ENCODE data around the gene FRMPD3.
"Not testable (repeated sequence)": the region's sequence is repeated elsewhere in the genome, so short reads cannot be mapped to it uniquely, and the experiment has no call there.

FRMPD3 gene

DNA sequence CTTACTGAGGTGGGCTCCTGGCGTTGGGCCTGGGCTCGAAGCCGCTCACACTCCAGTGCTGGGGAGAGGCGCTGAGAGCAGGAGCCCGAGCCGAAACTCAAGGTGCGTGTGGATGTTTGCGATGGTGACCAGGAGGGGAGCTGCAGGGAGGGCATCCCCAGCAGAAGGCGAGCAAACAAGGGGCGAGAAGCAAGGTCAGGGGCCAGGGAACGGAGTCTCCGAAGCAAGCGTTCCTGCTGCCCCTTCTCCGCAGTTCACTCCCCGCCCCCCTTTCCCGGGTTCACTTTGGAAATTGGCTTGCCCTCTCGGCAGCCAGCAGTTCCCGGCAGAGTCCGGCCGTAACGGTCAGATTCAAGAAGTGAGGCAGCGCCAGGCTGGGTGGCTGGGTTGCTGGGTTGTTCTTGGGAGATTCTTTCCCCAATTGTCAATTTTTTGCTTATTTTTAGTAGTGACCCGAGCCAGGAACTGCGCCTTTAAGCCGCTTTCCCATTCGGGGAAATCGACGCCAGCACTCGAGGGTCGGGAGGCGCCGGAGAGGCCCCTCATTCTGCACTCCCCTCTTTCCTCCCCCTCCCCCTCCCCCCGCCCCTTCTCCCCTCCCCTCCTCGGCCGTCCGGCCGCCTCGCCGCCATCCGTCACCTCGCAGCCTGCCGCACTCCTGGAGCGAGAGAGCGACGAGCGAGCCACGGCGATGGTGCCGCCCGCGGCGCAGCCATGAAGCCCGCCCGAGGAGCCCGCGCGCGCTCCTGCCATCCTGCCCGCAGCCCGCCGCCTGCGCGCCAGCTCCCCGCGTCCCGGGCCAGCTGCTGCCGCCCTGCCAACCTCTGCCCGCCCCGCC is at the start of gene FRMPD3:
Gene FRMPD3 (plus strand): TSS at position 655 of the 838 bp plus-strand sequence. CDS start 76,937 bp downstream, outside the sequence.
- DNase-seq, result no peak

DNA sequence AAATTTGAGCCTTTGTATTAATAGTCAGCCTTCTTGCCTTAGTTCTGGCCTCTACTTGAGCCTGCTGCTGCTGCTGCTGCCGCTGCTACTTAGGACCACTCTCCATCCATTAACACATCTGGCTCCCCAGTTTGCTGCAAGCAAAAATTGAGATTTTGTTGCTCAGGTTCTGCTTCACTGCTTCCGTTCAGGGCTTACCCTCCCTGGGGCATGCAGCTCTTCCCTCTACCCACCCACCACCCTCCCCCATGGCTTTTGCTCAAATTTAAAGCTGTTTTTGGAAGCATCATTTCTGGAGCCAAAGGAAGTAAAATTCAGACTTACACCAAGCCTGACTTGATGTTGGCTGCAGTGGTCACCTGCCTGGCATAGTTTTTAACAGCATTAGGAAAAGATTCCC is 28.9 kb upstream of the FRMPD3 start:
- no peak for DNase-seq

DNA sequence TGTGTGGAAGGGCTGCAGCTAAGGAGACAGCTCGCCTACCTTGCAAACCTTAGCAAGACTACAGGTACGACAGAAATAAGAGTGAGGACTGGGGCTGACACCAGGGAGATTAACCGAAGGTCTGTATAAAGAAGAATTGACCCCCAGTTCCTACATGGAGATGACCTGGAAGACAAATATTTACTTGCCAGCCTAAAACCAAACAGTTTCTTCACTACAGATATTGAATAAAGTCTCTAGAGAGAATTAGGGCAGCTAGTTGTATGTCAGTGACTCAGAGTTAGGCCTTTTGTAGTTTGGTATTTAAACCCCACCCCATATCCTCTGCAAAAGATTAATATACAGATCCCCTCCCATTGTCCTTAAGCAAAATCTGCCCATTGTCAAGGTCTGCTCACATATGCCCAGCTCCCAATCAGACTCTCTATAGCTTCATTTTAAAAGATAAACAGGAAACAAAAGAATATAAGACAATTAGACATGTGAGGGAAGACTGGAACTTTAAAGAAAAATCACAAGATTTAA is 28.1 kb upstream of the FRMPD3 start:
- no peak for DNase-seq

DNA sequence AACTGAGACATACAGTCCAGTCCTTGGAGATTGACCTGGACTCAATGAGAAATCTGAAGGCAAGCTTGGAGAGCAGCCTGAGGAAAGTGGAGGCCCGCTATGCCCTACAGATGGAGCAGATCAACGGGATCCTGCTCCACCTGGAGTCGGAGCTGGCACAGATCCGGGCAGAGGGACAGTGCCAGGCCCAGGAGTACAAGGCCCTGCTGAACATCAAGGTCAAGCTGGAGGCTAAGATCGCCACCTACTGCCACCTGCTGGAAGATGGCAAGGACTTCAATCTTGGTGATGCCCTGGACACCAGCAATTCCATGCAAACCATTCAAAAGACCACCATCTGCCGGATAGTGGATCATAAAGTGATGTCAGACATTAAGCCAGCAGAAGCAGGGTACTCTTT is 20.4 kb upstream of the FRMPD3 start:
- no peak for DNase-seq

DNA sequence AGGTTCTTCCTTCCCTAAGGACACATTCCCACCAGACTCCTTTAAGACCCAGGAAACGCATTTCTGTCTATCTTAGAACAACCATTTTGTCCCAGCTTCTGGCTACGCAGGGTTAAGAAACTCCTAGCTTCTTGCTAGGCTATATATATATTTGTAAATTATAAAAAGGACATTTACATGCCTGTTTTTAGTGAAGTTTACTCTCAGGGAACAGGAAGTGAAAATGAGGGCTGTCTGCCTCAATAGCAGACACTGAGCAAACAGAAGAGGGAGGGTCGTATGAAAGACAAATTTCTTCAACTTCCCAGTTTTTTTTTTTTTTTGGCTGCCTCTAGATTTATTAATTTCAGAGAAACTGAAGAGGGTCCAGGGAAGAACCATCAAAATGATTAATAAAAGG is 9.3 kb upstream of the FRMPD3 start:
- DNase-seq, result no peak

GRCh38 chrX:107440692-107441091 is 8.8 kb upstream of the FRMPD3 start:
- no peak for DNase-seq

GRCh38 chrX:107442914-107443527 is 6.4 kb upstream of the FRMPD3 start:
- DNase-seq, result no peak

DNA sequence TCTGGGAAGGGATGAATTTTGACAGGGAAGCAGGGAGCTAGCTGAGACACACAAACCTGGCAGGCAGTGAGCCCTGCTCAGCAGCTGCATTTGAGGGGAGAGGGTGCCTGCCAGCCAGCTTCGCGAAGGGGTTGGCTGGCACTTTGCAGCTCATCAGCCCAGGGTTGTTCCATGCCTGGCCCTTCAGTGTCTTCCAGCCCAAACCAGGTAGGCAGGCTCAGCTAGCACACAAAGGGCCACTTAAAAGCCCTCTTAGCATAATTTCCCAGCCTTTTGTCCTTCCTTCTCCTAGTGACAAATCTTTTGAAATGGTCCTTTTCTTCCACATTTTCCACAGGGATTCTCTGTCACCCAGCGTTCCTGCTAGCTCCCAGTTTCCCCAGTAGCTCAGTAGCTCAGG is 4.3 kb upstream of the FRMPD3 start:
- no peak for DNase-seq

DNA sequence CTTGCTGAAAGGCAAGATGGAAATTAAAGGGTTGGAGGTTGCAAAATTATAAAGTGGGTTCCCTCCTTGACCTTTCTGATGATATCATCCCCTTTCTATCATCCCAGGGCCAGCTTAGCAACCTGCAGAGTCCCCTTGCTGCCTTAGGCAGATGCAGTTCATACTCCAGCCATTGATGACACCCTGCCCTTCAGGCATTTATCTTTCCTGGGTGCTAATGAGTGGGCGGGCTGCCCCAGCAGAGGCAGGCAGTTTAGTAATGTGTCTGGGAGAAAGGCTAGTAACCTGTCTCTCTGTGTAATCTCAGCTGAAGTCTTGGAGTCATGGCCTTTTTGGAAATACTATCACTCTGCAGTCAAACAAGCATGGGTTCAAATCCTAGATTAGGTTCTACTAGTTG is 3.8 kb upstream of the FRMPD3 start:
- DNase-seq, result no peak

GRCh38 chrX:107447642-107448041 is 1.8 kb upstream of the FRMPD3 start:
- DNase-seq, result no peak

- DNase-seq, result no peak
Measured at GRCh38 chrX:107448625-107448997, 841 bp upstream of the FRMPD3 start.

DNA sequence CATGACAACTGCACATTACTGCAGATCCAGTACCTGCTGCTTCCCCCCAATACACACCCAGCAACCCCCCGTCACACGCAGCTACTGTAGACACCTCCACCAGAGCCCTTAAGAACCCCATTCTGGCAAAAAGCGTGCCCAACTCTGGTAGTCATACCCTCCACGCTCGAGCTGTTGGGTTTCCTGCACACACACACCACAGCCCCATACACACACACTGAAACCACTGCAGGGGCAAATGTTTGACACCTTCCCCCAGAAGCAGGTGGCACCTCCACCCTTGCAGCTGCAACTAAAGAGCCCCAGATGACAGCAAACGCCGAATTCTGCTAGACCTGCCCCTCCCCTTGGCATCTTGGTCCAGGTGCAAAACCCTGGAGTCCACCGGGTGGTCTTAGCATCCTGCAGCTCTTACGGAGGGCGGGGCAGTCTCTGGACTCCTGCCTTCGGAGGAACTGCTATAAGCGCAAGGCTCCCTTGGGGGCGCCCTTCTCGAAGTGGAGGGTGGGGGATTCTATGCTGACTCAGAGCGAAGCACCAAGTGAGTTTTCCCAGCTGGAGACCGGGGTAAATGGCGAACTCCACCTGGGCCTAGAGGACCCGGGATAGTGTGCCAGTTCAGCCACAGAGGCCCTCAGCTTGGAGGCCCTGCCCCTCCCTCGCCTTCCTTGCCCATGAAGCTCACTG is 1.5 kb downstream of the FRMPD3 start:
- DNase-seq, result no peak

DNA sequence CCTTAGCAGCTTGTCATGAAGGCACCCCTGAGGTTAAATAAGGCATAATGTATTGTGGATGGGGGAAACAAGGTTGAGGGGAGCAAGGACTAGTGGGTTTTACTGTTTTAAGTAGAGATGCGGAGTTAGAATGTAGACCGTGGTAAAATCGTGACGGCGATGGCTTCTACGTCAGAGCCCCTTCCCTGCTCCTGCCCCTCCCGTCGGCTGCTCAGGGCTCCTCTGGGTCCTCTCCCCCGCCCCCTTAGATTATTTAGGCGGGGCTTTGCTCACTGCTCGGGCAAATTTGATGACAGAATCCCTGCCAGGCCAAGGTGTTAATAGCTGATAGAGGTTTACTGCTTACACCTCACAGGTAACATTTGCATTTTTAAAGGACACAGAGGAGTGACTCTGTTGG is 2.3 kb downstream of the FRMPD3 start:
- DNase-seq, result no peak

- no peak for DNase-seq
Measured at GRCh38 chrX:107452581-107452980, 3.1 kb downstream of the FRMPD3 start.

- DNase-seq, result no peak
Measured at GRCh38 chrX:107454302-107454701, 4.8 kb downstream of the FRMPD3 start.

DNA sequence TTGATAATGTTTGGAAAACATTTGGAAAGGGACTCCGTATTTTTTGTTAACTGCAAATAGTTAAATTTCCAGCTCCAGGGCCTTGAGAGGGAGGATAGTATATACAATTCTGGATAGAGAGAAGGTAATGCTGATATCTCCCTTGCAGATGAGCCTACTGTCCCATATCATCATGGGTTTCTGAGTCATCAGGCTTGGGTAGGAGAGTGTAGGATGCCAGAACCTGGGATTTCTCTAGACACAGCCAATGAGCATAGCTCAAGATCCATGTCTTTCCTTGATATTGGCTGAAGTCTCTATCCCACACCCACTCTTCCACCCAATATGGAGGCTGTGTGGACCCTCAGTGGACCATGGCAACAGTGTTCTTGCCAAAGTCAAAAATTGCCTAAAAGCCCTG is 7.8 kb downstream of the FRMPD3 start:
- DNase-seq, result no peak

GRCh38 chrX:107465932-107466620 is 16.6 kb downstream of the FRMPD3 start:
- DNase-seq, result no peak

DNA sequence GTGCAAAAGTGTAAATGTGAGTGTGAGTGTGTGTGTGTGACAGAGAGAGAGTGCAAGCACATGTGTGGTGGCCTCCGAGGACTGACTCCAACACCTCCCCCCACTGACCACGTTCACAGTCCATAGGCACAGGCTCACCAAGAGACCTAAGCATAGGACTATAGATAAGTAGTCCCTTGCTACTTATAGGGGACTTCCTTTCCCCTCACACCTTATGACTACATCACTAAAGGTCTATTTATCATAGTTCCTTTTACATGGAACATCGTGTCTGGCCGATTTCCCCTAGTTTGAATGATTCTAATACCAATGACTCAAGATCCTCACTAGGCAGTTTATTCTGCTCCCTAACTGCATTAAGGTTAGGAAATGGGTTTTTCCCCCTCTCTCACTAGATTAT is 17.8 kb downstream of the FRMPD3 start:
- DNase-seq, result no peak

- DNase-seq, result no peak
Measured at GRCh38 chrX:107470198-107470597, 20.7 kb downstream of the FRMPD3 start.

DNA sequence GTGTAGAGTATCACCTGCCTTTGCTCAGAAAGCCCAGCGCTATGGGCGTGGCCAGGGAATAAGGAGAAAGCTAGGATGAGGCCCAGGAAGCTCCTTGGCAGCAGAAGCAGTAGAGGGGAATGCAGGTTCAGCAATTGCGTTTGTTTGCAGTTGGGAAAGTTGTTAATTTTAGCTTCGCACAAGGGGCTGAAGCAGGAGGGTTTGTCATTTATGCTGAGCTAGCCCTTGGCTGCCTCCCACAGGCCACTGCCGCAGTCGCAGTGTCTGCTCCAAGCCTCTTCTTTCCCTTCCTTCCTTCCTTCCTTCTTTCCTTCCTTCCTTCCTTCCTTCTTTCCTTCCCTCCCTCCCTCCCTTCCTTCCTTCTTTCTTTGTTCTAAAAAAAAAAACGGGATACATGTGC is 21.5 kb downstream of the FRMPD3 start:
- no peak for DNase-seq

DNA sequence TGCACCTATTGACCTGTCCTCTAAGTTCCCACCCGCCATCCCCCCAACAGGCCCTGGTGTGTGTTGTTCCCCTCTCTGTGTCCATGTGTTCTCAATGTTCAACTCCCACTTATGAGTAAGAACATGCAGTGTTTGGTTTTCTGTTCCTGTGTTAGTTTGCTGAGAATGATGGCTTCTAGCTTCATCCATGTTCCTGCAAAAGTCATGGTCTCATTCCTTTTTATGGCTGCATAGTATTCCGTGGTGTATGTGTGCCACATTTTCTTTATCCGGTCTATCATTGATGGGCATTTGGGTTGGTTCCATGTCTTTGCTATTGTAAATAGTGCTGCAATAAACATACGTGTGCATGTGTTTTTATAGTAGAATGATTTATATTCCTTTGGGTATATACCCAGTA is 22.0 kb downstream of the FRMPD3 start:
- DNase-seq, result not testable (repeated sequence)

DNA sequence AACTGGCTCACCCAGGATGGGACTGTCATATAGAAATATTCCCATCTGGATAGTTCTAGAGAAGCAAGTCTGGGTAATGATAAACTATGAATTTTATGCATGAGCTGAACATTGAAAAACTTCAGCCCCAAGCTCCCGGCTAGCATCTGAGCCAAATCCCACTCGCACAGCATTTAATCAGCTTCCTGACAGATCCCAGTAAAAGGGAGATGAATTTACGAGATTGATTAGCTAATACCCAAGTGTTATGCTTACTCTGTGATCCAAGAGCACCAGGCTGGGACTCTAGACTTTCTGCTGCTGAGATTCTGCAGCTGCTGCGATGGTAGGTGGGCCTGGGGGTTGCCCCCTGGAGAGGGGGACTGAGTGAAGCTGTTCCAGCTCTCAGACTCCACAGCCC is 28.0 kb downstream of the FRMPD3 start:
- DNase-seq, result no peak

- DNase-seq, result no peak
Measured at GRCh38 chrX:107480272-107480671, 30.8 kb downstream of the FRMPD3 start.
